Sigmoid colon (tissue), 4 donors: Measurements from ENCODE around the gene ZNF521.

Experiments used
- CTCF ChIP-seq, 4 experiments: fragments of 450-650 bp in 3 of 4; fragments of 200-600 bp in 1 of 4; IDR thresholded peaks; one replicate each; pipeline ENCODE4 v1.5.1; 2016 to 2019; ENCODE audit warnings: antibody characterized with exemption in 4 of 4, mild to moderate bottlenecking in 3 of 4, moderate library complexity in 2 of 4
- EP300 ChIP-seq, 4 donors: sonication (generic); formaldehyde crosslinking; IDR thresholded peaks; one replicate each; pipeline ENCODE4 v1.6.1; 2017; ENCODE audit warnings: antibody characterized with exemption in 4 of 4
- POLR2A ChIP-seq, 2 donors: fragments of 450-650 bp; IDR thresholded peaks; one replicate each; pipeline ENCODE4 v1.6.1; 2016; ENCODE audit warnings: antibody characterized with exemption in 2 of 2, mild to moderate bottlenecking in 2 of 2, moderate library complexity in 2 of 2
- POLR2AphosphoS5 ChIP-seq, 4 donors: sonication (generic); formaldehyde crosslinking; IDR thresholded peaks; one replicate each; pipeline ENCODE4 v1.6.1; 2017; ENCODE audit warnings: antibody characterized with exemption in 4 of 4

- TF ChIP-seq CTCF (IDR thresholded peaks at IDR 0.05): no peak
- no peak for TF ChIP-seq POLR2A (IDR thresholded peaks at IDR 0.05)
- TF ChIP-seq POLR2AphosphoS5 (IDR thresholded peaks at IDR 0.05): no peak
- TF ChIP-seq EP300 (IDR thresholded peaks at IDR 0.05): no peak
These were observed 279.8 kb downstream of the ZNF521 start for GRCh38 chr18:25072205-25072604.
